Measurements from ENCODE around the gene DBT. TPM values are rescaled to one million over a fixed set of nuclear protein-coding genes. Genes with fewer than 3 reads are reported as not detected.
"Not testable (repeated sequence)": the region's sequence is repeated elsewhere in the genome, so short reads cannot be mapped to it uniquely, and the experiment has no call there.

DBT gene
- 1 to 10 TPM; 2.1 to 7.2 (median 4.5) TPM for polyA plus RNA-seq (ENCODE audit: low read depth in 6 of 6)

- Mint-ChIP-seq H3K9me3 (no peaks in the 10 kb centered on the region), H3K4me1 (peaks cover 9 to 19% (median 11%) of the 10 kb centered on the region in 3 donors), H3K4me3 (peak within 1 kb of the TSS in 1 of 8 donors; percentile 73), H3K36me3 (no peaks in the 10 kb centered on the region), H3K27ac (peak within 1 kb of the TSS in 2 of 6 donors; percentile 12 to 27), H3K27me3 (no peaks in the 10 kb centered on the region)
- peak; percentile 100 for ATAC-seq (ENCODE audit: low read depth in 2 of 2)
- peak; percentile 87 for DNase-seq
Measured at GRCh38 chr1:100249537-100250257, at the start of gene DBT. DBT (minus strand) TSS chr1:100249834; CDS start chr1:100249820, 14 bp downstream.

- peak overlapping the region in 1 of 6 donors; percentile 67 for H3K27ac Mint-ChIP-seq
- no peak for DNase-seq
- no peaks in the 10 kb centered on the region for H3K36me3 Mint-ChIP-seq
- H3K27me3 Mint-ChIP-seq: no peaks in the 10 kb centered on the region
- peaks cover 0 to 6% (median 0%) of the 10 kb centered on the region in 7 donors for H3K9me3 Mint-ChIP-seq
- peak overlapping the region in 1 of 8 donors; percentile 53 for H3K4me3 Mint-ChIP-seq
- H3K4me1 Mint-ChIP-seq: no peaks in the 10 kb centered on the region
- no peak for ATAC-seq (ENCODE audit: low read depth in 2 of 2)
Measured at GRCh38 chr1:100298512-100298911, 48.9 kb upstream of the DBT start.

DNA sequence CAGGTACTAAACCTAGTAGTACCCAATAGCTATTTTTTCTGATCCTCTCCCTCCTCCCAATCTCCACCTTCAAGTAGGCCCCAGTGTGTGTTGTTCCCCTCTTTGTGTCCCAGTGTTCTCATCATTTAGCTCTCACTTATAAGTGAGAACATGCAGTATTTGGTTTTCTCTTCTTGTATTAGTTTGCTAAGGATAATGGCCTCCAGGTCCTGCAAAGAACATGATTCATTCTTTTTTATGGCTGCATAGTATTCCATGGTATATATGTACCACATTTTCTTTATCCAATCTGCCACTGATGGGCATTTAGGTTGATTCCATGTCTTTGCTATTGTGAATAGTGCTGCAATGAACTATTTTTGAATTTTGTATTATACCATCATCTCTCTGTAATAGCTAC lies 47.4 kb upstream of the DBT start:
- H3K27me3 Mint-ChIP-seq; H3K36me3 Mint-ChIP-seq; DNase-seq; ATAC-seq (ENCODE audit: low read depth in 2 of 2); H3K27ac Mint-ChIP-seq; H3K4me1 Mint-ChIP-seq; H3K4me3 Mint-ChIP-seq; H3K9me3 Mint-ChIP-seq: not testable (repeated sequence)

GRCh38 chr1:100296140-100296539 lies 46.5 kb upstream of the DBT start:
- no peak for DNase-seq
- no peak overlapping the region for H3K4me3 Mint-ChIP-seq
- H3K27me3 Mint-ChIP-seq: no peaks in the 10 kb centered on the region
- H3K9me3 Mint-ChIP-seq: peaks cover 0 to 6% (median 0%) of the 10 kb centered on the region in 7 donors
- H3K36me3 Mint-ChIP-seq: peaks cover 0 to 10% of the 10 kb centered on the region in 2 donors
- H3K4me1 Mint-ChIP-seq: no peaks in the 10 kb centered on the region
- no peak for ATAC-seq (ENCODE audit: low read depth in 2 of 2)
- no peak overlapping the region for H3K27ac Mint-ChIP-seq

- Mint-ChIP-seq H3K36me3 (peaks cover 0 to 10% of the 10 kb centered on the region in 2 donors), H3K4me3 (no peak overlapping the region), H3K4me1 (no peaks in the 10 kb centered on the region), H3K9me3 (peaks cover 0 to 6% (median 0%) of the 10 kb centered on the region in 7 donors), H3K27me3 (no peaks in the 10 kb centered on the region), H3K27ac (peak overlapping the region in 2 of 6 donors; percentile 16 to 72)
- DNase-seq (no peak), ATAC-seq (ENCODE audit: low read depth in 2 of 2) (no peak)
Measured at GRCh38 chr1:100292711-100293110, 43.1 kb upstream of the DBT start.

DNA sequence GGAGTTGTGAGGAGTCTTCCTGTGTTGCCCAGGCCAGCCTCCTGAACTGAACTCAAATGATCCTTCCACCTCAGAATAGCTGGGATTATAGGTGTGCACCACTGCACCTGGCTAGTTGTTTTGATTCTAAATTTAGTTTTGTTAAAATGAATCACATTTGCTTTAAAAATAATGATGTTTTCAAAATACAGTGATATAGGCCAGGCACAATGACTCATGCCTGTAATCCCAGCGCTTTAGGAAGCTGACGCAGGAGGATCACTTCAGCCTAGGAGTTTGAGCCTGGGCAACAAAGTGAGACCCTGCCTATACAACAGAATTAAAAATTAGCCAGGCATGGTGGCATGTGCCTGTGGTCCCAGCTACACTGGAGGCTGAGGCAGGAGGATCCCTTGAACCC lies 40.7 kb upstream of the DBT start:
- H3K9me3 Mint-ChIP-seq: no peaks in the 10 kb centered on the region
- no peak for DNase-seq
- peaks cover 15 to 22% of the 10 kb centered on the region in 2 donors for H3K36me3 Mint-ChIP-seq
- no peaks in the 10 kb centered on the region for H3K4me1 Mint-ChIP-seq
- H3K4me3 Mint-ChIP-seq: no peak overlapping the region
- ATAC-seq (ENCODE audit: low read depth in 2 of 2): no peak
- H3K27ac Mint-ChIP-seq: peak overlapping the region in 2 of 6 donors; percentile 29 to 54
- H3K27me3 Mint-ChIP-seq: no peaks in the 10 kb centered on the region

DNA sequence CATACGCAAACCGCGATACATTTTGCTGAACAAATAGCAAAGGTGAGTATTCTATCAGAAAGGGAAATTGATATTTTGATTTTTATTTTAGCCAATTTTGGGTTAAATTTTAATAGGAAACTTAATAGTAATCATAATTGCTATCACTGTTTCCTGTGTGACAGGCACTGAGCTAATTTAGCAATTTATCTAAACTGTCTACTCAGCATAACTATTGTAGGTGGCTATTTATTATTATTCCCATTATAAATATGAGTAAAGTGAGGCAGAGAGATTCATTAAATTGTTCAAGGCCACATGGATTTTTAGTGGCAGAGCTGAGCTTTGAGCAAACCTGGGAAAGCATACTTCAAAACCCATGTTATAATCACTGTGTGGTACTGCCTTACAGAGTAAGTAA lies 37.5 kb upstream of the DBT start:
- H3K27ac Mint-ChIP-seq: no peak overlapping the region

GRCh38 chr1:100284591-100284990 lies 35.0 kb upstream of the DBT start:
- Mint-ChIP-seq H3K27ac (peak overlapping the region in 1 of 6 donors; percentile 15), H3K27me3 (no peaks in the 10 kb centered on the region), H3K4me3 (no peak overlapping the region), H3K4me1 (peaks cover 0 to 3% (median 0%) of the 10 kb centered on the region in 3 donors), H3K36me3 (peaks cover 24 to 26% of the 10 kb centered on the region in 2 donors), H3K9me3 (no peaks in the 10 kb centered on the region)
- ATAC-seq (ENCODE audit: low read depth in 2 of 2) (no peak), DNase-seq (no peak)

More for the DNA sequence above, 37.5 kb upstream of the DBT start:
- no peak overlapping the region for H3K4me3 Mint-ChIP-seq
- H3K27me3 Mint-ChIP-seq: no peaks in the 10 kb centered on the region
- DNase-seq (no peak), ATAC-seq (ENCODE audit: low read depth in 2 of 2) (no peak)
- H3K4me1 Mint-ChIP-seq: no peaks in the 10 kb centered on the region
- H3K9me3 Mint-ChIP-seq: no peaks in the 10 kb centered on the region
- H3K36me3 Mint-ChIP-seq: peaks cover 16 to 18% of the 10 kb centered on the region in 2 donors

DNA sequence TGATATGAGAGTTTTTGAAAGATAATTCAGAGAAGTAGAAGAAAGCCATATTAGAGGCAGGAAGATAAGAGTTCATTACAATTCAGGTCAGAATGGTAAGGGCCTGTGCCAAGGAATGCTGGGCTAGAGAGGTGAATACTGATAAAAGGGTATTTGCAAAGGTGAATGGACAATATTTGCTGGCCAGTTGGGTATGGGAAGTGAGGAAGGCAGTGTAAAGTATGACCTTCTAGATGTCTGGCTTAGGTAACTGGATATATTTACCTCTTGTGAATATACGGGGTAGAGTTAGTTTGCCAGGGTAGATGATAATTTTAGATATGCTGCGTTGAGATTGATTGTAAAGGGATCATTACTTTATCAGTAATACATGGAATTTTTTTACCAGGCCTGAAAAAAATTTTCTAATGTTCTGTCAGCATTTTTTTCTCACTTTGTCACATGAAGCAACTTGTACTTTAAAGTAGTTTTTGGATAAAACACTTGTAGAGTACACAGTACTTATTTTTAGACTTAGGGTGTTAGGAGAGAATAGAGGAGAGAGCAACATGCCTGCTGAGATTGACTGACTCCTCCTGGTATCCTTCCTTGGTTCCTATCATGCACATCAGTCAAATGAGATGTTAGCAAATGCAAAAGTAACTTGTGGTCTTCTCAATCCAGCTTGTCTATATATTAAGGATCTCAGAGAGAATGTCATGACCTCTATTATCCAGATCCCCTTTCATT lies 30.5 kb upstream of the DBT start:
- Mint-ChIP-seq H3K27ac (peak overlapping the region in 3 of 6 donors; percentile 3 to 39 (median 5)), H3K4me1 (peaks cover 0 to 5% (median 0%) of the 10 kb centered on the region in 3 donors), H3K27me3 (no peaks in the 10 kb centered on the region), H3K36me3 (peaks cover 27 to 29% of the 10 kb centered on the region in 2 donors), H3K4me3 (no peak overlapping the region), H3K9me3 (no peaks in the 10 kb centered on the region)
- DNase-seq: no peak
- no peak for ATAC-seq (ENCODE audit: low read depth in 2 of 2)

DNA sequence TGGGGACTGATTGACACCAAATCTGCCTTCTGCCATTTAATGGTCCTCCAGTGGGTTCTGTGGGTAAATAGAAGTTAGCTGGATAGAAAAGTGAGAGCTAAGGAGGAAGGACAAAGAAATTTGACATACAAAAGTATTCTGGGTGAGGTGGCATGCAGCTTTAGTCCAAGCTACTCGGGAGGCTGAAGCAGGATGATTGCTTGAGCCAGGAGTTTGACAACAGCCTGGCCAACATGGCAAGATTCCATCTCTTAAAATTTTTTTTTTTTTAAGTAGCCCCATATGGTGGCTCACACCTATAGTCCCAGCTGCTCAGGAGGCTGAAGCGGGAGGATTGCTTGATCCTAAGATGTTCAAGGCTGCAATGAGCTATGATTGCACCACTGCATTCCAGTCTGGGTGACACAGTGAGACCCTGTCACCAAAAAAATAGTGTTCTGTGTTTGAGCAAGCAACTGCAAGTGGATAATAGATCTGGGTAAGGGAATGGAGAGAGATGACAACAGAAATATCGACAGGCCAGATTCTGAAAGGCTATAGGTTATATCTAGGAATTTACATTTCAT lies 29.8 kb upstream of the DBT start:
- DNase-seq (no peak), ATAC-seq (ENCODE audit: low read depth in 2 of 2) (no peak)
- no peak overlapping the region for H3K4me3 Mint-ChIP-seq
- no peaks in the 10 kb centered on the region for H3K27me3 Mint-ChIP-seq
- peaks cover 0 to 5% (median 0%) of the 10 kb centered on the region in 3 donors for H3K4me1 Mint-ChIP-seq
- peak overlapping the region in 4 of 6 donors; percentile 3 to 59 (median 42) for H3K27ac Mint-ChIP-seq
- H3K9me3 Mint-ChIP-seq: no peaks in the 10 kb centered on the region
- H3K36me3 Mint-ChIP-seq: peaks cover 26 to 27% of the 10 kb centered on the region in 2 donors

GRCh38 chr1:100277866-100278265 lies 28.2 kb upstream of the DBT start:
- no peaks in the 10 kb centered on the region for H3K9me3 Mint-ChIP-seq
- DNase-seq (peak; percentile 10), ATAC-seq (ENCODE audit: low read depth in 2 of 2) (peak; percentile 37 to 50)
- no peaks in the 10 kb centered on the region for H3K27me3 Mint-ChIP-seq
- peaks cover 0 to 5% (median 0%) of the 10 kb centered on the region in 3 donors for H3K4me1 Mint-ChIP-seq
- H3K27ac Mint-ChIP-seq: peak overlapping the region in 1 of 6 donors; percentile 4
- H3K4me3 Mint-ChIP-seq: no peak overlapping the region
- H3K36me3 Mint-ChIP-seq: peaks cover 27 to 35% of the 10 kb centered on the region in 2 donors

DNA sequence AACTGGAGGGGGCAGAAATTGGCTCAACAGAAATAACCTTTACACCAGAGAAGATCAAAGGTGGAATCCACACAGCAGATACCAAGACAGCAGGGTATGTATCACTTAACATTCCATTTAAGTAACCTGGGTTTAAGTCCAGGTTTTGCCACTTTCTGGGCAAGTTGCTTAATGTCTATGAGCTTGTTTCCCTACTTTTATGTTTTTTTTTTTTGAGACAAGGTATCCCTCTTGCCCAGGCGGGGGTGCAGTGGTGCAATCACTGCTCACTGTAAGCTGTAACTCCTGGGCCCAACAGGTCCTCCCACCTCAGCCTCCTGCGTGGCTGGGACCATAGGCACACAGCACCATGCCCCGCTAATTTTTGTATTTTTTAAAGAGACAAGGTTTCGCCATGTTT lies 18.6 kb upstream of the DBT start:
- Mint-ChIP-seq H3K27ac (no peak overlapping the region), H3K4me3 (peak overlapping the region in 3 of 8 donors; percentile 52 to 99 (median 96)), H3K36me3 (peaks cover 9 to 18% of the 10 kb centered on the region in 2 donors), H3K4me1 (peaks cover 30 to 38% (median 32%) of the 10 kb centered on the region in 3 donors), H3K27me3 (no peaks in the 10 kb centered on the region), H3K9me3 (peaks cover 0 to 4% (median 0%) of the 10 kb centered on the region in 7 donors)
- DNase-seq (no peak), ATAC-seq (ENCODE audit: low read depth in 2 of 2) (no peak)

DNA sequence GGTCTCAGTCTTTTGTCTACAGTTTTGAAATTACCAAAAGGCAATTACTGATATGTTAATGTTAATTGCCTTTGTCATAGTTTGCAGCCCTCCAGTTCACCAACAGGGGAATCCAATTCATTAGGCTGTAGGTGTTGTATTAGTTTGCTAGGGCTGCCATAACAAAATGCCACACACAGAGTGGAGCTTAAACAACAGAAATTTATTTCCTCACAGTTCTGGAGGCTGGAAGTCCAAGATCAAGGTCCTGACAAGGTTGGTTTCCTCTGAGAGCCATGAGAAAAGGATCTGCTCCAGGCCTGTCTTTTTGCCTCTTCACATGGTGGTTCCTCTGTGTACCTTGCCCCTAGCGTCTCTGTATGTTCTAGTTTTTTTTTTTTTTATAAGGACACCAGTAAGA lies 17.6 kb upstream of the DBT start:
- H3K36me3 Mint-ChIP-seq: peaks cover 9 to 18% of the 10 kb centered on the region in 2 donors
- H3K9me3 Mint-ChIP-seq: peaks cover 0 to 4% (median 0%) of the 10 kb centered on the region in 7 donors
- DNase-seq (no peak), ATAC-seq (ENCODE audit: low read depth in 2 of 2) (no peak)
- H3K4me1 Mint-ChIP-seq: peaks cover 30 to 38% (median 32%) of the 10 kb centered on the region in 3 donors
- peak overlapping the region; percentile 44 to 100 (median 99) for H3K4me3 Mint-ChIP-seq
- H3K27me3 Mint-ChIP-seq: no peaks in the 10 kb centered on the region
- peak overlapping the region in 2 of 6 donors; percentile 58 to 73 for H3K27ac Mint-ChIP-seq

Data from naive B cell (primary cell).